Stimulated activated CD8-positive, alpha-beta memory T cell treated with anti-CD3 and anti-CD28 coated beads, Interleukin-4, amount 100 ng/mL, for 1 hour (primary cell): ENCODE results near the gene ZNF516.

Source experiments
- DNase-seq, 2 donors: peaks; one replicate each; pipeline ENCODE4 v3.0.0-alpha.2; 2020; ENCODE audit warnings: low read depth in 2 of 2, low spot score in 1 of 2

ZNF516 gene

DNA sequence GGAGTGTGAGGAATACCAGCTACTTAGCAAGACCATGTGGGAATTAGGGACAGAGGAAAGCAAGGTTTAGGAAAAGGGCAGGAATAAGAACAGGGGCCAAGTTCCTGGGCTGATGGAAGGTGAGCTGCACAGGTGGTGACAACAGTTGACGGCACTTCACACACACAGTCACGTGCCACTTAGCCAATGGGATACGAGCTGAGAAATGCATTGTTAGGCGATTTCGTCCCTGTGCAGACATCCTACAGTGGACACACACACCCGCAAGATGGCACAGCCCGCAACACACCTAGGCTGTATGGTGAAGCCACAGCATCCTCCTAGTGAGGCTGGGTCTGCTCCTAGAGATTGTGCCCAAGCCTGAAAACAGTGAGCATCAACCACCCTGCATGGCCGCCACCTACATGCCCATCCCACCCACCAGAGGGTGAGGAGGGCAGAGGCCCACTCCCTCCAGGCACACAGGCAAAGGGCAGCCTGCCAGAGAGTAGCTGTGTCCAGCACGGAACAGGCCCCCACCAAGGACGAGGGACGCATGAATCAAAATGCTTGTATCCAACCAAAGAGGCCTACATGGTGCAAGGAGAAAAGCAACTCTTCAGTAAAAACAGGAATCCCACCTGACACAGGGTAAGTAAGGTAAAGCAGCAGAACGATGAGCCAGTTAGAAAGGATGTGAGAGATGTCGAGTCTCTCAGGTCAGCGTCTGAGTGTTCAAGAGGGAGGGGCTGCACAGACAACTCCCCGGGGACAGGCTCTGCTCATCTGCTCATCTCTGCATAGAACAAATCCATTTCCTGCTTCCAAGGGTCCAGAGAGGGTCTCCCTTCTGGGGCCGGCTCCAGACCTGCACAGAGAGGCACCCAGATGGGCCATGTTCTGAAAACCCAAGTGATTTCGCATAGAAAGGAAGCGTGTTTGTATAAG, 51.3 kb downstream of the ZNF516 start:
- DNase-seq, result no peak

DNA sequence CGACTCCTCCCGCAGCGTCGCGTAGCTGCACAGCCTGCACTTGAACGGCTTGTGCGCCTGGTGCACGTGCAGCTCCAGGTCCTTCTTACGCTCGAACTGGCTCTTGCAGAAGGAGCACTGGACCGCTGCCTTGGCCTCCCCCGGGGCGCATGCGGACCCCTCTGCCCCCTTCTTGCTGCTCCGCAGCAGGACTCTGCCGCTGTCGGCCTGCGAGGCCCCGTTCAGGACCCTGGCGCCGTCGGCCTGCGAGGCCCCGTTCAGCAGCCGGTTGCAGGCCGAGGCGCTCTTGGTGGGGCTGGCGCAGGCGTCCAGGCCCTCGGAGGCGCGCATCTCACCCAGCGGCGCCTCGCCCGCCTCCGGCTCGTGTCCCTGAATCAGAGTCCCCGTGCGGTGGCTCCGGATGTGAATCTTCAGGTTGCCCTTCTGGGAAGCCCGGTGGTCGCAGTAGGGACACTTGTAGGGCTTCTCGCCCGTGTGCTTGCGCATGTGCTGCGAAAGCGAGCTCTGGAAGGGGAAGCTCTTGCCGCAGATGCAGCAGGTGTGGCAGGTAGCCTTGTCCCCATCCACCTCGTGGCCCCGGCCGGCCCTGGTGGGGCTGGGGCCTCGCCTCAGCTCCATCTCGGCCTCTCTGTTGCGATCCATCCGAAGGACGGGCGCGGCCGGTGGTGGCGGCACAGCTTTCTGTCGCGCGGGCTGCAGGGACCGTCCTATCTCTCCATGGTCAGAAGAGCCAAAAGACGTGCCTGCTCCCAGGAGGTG, 52.5 kb downstream of the ZNF516 start:
- no peak for DNase-seq

DNA sequence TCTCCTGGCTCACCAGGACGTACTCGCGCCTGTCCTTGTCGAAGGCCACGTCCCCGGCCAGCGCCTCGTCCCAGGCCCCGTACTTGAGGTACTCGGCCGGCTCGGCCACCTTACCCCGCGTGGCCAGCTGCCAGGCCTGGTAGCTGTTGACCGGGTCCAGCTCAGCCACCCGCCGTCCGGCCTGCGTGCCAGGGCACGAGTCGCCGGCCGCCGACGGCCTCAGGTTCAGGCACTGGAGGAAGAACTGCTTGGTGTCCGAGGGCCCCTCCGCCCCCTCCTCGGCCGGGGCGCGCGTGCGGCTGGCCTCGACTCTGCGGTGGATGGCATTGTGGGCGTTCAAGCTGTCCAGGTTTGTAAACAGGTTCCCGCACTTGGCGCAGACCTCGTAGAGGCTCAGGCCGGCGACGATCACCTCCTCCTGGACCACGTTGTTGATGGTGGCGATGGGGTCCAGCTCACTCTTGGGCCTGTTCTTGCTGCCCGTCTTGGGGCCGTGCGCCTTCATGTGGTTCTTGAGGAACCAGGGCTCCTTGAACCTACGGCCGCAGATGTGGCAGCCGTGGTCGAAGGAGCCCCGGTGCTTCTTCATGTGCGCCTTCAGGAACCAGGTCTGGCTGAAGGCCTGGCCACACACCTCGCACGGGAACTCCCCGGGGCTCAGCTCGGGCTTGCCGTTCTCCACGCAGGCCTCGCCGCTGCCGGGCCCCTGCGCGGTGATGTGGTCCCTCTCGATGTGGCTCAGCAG, 53.2 kb downstream of the ZNF516 start:
- DNase-seq, result no peak

DNA sequence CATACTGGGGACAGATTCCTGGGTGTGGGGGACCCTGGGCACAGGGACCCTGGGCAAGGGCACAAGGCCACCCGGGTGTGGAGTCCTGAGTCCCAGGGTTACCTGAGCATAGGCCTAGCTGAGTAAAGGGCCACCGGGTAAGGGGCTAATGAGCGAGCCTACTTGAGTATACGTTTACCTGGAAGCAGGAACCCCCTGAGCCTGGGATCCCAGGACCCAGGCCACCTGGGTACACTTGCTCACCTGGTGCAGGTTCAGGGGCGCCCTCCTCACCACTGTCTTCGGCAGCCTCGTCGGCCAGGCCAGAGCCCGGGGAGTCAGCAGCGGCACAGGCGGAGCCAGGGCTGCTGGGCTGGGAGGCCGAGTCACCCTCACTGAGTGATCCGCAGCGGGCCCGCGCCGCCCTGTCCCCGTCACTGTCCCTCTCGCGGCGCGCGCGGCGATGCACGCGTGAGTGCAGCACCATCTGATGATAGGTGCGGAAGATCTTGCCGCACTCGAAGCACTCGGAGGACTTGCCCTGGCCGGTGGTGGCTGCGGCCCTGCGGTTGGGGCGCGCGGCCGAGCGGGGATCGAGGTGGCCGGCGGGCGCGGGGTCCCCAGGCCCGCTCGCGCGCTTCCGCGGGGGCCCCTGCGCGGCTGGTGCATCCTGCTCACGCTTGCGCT, 53.9 kb downstream of the ZNF516 start:
- no peak for DNase-seq

DNA sequence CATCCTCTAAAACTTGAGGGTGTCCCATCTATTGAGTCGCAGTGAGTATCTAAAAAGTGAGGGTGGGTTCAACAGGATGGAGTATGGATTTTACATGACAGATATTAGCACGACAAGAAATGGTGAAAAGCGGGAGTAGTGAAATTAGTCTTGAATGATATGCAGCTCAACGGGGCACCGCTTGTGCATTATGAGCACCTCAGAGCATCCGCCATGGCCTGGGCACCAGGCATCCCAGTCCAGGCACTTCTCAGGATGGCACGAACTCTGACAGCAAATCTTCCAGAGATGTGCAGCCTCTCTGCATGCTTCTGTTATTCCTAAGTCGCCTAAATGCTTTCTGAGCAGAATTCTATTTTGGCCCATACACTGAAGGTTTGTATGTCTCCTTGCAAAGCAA, 57.1 kb downstream of the ZNF516 start:
- no peak for DNase-seq

DNA sequence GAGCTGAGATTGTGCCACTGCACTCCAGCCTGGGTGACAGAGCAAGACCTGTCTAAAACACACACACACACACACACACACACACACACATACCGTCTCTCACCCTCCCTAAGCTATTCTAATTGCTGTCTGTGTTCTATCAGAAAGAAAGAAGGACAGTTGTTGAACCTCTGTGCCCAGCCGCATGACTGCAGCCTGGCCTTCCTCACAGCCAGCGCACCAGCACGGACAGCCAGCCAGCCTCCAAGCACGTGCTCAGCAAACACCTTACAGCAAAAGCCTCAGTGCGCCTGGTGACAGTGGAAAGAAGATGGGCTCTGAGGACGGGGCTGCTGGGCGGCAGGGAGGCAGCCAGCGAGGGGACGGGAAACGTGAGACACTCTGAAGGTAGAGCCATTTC, 58.0 kb downstream of the ZNF516 start:
- DNase-seq, result no peak

DNA sequence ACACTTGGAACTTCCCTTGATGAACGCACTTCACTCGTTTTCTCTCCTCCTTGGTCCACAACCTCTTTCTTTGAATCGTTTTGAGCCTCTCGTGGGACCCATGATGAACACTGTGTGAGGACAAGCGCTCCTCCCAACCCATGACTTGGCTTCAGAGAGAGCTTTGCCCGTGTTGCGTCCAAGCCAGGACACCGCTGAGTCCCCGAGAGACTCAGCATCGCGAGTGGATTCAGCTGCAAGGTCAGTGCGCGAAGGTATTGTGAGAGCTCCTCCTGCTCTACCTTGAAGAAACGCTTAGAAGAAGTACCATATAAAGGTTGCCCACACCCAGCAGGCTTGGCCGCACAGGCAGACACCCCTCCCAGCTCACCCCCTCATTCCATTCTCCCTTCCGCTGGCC, 58.7 kb downstream of the ZNF516 start:
- no peak for DNase-seq

DNA sequence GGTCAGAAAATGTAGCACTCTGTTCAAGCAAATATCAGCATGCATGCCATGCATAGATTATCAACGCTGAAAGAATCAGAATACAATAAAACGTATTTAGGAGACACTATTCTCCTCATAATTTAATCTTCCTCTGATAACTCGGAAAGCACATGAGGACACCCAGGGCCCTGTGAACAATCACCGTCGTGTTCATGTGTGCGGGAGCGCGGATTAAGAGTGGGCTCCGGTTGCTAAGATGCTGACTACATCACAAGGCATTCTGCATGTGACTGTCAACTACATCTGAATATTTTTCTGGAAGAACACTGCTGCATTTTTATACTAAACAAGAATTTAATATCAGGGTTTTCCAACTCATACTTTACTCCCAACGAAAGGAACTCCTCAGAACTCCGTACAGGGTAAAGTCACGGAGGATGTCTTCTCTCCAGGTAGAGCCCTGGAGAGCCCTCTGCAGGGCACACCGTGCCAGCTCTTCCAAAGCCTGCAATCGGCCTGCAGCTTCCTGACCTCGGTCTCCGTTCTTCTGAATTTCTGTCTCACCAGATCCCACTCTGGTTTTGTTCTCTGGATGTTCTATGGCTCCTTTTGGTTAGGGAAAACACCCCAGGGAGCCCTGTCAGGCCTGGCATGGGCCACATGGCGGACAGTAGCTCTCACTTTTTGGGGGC, 59.6 kb downstream of the ZNF516 start:
- DNase-seq, result no peak

DNA sequence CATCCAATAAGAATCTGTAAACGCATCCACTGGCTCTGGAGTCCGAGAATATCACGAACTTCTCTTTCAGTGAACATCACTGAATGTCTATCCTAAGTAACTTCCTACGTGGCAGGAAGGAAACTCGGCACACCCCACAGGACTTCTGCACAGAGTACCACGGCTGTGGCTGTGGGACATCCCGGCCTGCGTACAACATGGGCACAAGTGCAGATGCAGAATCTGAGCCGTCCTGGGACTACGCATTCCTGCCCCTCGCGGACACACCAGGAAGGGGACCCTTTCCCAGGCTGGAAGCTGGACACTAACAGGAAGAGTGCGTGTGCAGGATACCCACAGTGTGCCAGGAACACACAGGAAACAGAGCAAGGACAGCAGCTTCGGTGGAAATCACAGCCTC, 60.6 kb downstream of the ZNF516 start:
- DNase-seq, result no peak

DNA sequence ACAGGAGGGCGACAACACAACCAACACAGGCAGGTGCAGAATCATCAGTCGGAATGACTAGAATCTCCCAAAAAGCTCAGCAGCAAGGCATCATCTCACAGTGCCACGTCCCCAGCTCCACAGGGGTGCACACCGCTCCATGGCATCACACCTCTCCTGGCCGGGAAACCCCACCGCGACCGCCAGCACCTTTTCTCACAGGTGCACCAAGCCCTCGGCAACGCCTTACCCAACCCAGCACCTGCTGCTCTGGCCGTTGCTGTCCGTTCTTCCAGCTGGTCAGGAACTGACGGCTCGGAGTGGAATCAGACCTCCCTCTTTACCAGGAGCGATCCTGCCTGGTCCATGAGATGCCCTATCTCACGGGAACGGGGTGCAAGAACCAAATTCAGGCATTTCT, 61.3 kb downstream of the ZNF516 start:
- no peak for DNase-seq

DNA sequence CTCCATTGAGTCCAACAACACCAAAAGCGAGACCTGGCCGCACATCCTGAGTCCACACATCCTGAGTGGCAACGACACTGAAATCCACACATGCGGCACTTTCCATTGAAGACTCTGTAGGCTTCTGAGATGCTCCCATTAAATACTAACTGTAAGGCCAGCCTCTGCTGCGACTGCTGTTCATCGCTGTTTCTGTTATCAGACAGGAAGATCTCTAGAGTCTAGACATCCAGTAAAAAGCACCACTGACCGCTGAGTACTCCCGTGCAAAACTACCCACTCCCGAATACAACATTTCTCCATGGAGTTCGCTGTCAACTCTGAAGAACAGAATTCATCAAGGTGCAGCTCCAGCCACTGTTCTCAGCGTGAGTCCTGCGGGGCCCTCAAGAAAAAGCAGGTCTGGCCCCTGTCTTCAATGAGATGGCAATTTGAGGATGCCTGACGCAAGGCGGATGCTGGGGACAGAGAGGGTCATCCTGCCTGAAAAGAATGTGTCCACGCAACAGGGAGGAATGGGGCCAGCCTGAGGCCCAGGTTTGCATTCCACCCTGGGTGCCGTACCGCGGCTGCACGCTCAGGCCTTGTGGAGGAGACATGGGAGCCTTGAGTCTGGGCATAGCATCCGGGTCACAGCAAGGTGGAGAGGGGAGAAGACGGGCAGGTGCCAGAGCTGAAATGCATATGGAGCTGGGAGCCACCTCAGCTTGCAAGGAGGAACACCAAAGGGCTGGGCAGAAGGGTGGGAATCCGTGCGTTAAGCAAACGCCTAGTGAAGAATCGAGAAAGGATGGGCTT, 61.9 kb downstream of the ZNF516 start:
- no peak for DNase-seq

DNA sequence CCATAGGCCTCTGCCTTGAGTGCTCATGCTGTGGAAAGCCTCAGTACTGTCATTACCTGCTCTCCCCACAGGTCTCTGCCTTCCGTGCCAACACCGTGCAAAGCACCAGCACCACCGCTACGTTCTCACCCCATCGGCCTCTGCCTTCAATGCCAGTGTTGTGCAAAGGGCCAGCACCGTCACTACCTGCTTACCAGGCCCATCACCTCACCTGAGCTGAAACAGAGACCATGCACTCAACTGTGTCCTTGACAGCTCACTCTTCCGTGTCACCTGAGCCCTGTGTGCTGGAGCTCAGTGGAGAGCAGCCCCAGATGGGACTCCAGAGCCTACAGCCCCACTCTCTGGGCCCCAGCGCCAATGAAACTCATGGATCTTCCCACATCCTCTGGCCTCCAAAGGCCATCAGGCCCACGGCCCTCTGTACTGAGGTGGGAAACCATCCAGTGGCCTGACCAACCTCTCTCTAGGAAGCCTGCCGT, 62.7 kb downstream of the ZNF516 start:
- no peak for DNase-seq

DNA sequence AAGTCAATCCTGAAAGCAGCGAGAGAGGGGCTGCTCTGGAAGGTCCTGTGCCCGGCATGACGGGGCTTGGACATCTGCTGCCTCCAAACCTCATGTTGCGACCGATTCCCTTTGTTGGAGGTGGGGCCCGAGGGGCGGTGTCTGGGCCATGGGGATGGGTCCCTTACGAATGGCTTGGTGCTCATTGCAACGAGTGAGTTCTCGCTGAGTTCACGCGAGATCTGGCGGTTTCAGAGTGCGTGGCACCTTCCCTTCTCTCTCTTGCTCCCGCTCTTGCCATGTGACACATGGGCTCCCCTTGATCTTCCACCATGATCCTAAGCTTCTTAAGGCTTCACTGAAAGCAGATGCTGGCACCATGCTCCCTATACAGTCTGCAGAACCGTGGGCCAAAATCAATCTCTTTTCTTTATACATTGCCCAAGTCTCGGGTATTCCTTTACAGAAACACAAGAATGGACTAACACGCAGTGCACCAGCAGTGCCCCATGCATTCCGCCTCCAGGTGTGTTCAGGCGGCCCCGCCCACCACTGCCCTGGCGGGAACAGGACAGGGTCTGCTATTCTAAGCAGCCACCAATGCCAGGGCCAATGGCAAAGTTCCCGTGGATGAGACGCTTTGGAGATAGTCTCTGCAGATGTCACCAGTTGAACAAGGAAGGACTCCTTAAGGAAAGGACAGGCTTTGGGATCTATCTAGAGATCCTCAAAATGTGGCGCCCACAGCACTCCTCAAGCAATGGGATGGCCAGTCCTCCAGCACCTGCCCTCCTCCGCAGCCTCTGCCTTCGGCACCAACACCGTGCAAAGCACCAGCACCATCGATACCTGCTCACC, 63.4 kb downstream of the ZNF516 start:
- no peak for DNase-seq

DNA sequence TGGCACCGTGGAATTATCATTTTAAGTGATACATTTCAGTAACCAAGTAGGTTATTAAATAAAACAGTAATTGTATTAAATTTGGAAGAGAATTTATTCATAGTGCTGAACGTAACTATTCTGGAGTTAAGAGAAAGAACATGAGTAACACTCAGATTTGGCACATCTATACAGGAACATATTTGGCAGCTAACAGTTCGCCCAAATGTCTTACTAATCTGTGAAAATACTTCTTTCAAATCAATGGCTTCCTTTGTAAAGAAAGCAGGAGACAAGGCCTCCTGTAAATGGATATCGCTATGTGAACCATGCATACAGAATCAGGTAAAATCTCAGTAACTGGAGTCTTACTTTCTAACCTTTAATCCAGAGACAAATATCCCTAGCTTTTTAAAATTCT, 64.4 kb downstream of the ZNF516 start:
- DNase-seq, result no peak

DNA sequence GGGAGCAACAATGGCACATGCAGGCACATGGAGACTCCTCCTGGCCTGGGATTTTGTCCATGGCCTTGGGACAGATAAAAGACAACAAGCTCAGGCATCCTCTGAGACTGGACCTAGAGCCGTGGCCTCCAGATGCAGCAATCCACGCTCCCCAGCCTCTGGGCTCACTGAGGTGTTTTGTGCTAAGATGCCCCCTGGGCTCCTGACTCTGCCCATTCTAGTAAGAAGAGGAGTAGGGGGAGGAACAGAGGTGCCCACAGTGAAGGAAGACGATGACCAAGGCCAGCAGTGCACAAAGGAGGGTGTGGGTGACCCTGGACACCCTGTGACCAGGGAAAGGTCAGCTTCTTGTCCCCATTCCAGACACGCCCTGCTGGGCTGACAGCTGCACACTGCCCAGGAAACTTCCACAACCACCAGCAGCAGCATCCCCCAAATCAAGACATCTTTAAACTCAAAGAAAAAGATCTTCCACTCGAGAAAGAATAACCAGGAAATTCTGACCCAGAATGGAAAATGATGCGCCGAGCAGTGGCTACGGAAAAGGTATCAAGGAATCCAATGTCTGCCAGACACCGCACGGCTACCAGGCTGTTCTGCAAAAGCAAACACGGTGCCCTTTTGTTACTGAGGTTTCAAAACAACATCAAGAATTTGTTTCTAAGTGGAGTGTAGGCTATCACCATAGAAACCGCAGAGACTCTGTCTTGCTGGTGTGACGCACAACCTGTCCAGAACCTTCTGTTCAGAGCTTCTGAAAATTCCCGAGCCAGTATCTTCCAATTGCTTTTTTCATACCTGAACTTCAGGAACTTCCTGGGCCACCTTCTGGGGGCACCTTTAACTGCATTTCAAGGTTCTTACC, 65.5 kb downstream of the ZNF516 start:
- no peak for DNase-seq

DNA sequence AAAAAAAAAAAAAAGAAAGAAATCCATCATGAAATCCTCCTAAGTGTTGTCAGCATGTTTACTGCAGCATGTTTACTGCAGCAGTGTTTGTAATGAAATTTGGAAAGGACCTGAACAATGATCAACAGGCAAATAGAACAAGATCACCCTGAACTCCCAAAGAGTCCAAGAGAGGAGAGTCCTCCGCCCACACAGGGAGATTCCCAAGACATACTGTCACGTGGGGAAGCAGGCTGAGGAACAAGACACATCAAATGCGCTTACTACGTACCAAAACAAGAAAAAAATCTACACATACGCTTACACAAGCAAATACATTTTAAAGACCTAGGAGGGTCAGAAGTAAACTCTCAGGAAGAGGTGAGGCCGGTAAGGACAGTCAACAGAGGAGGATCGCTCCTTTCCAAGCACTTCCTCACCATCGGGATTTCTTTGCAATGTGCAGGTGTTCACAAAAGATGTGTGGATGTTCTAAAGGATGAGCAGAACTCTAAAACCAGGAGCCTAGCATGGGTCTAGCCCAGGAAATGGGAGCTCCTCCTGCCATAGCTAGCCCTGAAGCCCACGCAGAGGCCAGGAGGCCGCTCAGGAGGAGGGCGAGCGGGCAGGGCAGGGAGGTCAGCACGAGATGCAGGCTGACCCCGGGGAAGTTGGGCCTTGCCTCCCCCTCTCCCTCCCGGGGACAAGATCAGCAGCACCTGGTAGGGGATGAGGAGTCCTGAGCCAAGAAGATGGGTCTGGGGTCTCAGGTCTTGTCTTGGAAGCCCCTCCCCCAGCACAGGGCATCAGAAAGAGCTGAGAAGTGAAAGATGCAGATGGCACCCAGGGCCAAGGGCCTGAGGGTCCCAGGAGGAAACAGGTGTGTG, 66.4 kb downstream of the ZNF516 start:
- DNase-seq, result no peak

DNA sequence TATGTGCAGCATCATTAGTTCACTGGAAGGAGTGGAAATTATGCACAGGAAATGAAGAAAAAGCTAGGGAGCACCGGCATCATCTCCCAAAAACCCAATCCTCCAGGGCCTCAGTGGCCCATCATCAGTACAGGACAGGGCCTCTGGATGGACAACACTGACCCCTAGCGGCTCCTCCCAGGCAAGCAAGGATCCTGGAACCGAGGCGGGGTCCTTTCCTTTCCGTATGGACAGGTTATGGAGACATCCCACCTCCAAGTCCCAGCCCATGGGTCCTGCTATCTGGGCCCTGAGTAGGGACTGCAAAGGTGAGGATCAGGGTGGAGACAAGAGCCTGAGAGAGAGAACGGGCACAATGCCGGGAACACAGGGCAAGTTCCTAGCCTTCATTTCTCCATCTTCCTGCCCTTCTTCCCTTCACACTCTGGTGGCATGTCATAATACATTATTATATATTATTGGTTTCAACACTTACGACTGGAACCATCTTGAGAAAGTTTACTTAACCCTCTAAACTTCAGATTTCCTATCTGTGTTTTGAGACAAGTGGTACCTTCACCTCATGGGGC, 68.2 kb downstream of the ZNF516 start:
- DNase-seq, result no peak
